Thyroid gland (tissue), 4 donors: Measurements from ENCODE around the gene SLITRK3. TPM values are rescaled to one million over a fixed set of nuclear protein-coding genes. Genes with fewer than 3 reads are reported as not detected.
"Not testable (repeated sequence)": the region's sequence is repeated elsewhere in the genome, so short reads cannot be mapped to it uniquely, and the experiment has no call there.

Source experiments
- DNase-seq, 2 donors: peaks; one replicate each; pipeline ENCODE4 v3.0.0-alpha.2; 2019
- H3K27ac ChIP-seq, 3 donors: fragments of 200-600 bp; sonication (generic); 1 replicate in 2 of 3; 2 replicates in 1 of 3; pipeline ENCODE4 v1.5.1; 2016 to 2019; ENCODE audit warnings: mild to moderate bottlenecking in 1 of 3, moderate library complexity in 1 of 3
- H3K27me3 ChIP-seq: fragments of 200-600 bp; sonication (generic); one replicate; pipeline ENCODE4 v1.5.1; 2019
- H3K36me3 ChIP-seq, 2 donors: fragments of 200-600 bp; sonication (generic); one replicate each; pipeline ENCODE4 v1.5.1; 2016 to 2019
- H3K4me1 ChIP-seq, 2 donors: fragments of 200-600 bp; sonication (generic); one replicate each; pipeline ENCODE4 v1.5.1; 2017 to 2019
- H3K4me3 ChIP-seq, 3 donors: fragments of 200-600 bp; sonication (generic); replicated peaks in 1 of 3; 1 replicate in 2 of 3; 2 replicates in 1 of 3; pipeline ENCODE4 v1.5.1; 2016; ENCODE audit warnings: mild to moderate bottlenecking in 1 of 3
- H3K9me3 ChIP-seq: fragments of 200-600 bp; sonication (generic); one replicate; pipeline ENCODE4 v1.5.1; 2017
- CTCF ChIP-seq, 6 experiments: fragments of 200-600 bp in 3 of 6; fragments of 450-650 bp in 3 of 6; sonication (generic) in 3 of 6; IDR thresholded peaks; one replicate each; pipeline ENCODE4 v1.5.1; 2016 to 2019; ENCODE audit warnings: antibody characterized with exemption in 6 of 6, mild to moderate bottlenecking in 2 of 6, inconsistent platforms in 1 of 6, moderate library complexity in 1 of 6
- POLR2A ChIP-seq, 2 donors: fragments of 450-650 bp; IDR thresholded peaks; one replicate each; pipeline ENCODE4 v1.6.1; 2017; ENCODE audit warnings: antibody characterized with exemption in 2 of 2, mild to moderate bottlenecking in 2 of 2, moderate library complexity in 1 of 2
- WGBS, 2 donors: methylation state at CpG; one replicate each; pipeline ENCODE4 v1.1.5; 2017; 5-methylcytosine and 5-hydroxymethylcytosine counted together
- intact Hi-C: fragments of 100-400 bp; cut with DNase I; formaldehyde crosslinking; loops from one replicate; pipeline ENCODE4 v1.15.1; 2023
- total RNA-seq, 4 donors: library from RNA; depleted of rRNA; stranded (reverse); fragments of >200 nt; gene quantifications; one replicate each; pipeline ENCODE4 v1.2.3, GENCODE V29; 2016

The SLITRK3 gene
- total RNA-seq, 4 donors from 2014 or later: 0.13 to 1.9 (median 0.67) TPM; not detected in 1

GRCh38 chr3:165156757-165157420 lies 39.3 kb downstream of the SLITRK3 start:
- Histone ChIP-seq H3K27me3 (no peaks in the 10 kb centered on the region), H3K9me3 (no peaks in the 10 kb centered on the region), H3K36me3 (no peaks in the 10 kb centered on the region), H3K4me1 (no peaks in the 10 kb centered on the region), H3K4me3 (no peak overlapping the region), H3K27ac (no peak overlapping the region)
- WGBS, 2 donors: 95 to 96% methylated on average over 3 of the region's 3 CpGs
- DNase-seq: no peak
- intact Hi-C loops: no loop called here
- TF ChIP-seq POLR2A (IDR thresholded peaks at IDR 0.05): no peak

GRCh38 chr3:165148876-165149441 lies 47.2 kb downstream of the SLITRK3 start:
- intact Hi-C loops: no loop called here

DNA sequence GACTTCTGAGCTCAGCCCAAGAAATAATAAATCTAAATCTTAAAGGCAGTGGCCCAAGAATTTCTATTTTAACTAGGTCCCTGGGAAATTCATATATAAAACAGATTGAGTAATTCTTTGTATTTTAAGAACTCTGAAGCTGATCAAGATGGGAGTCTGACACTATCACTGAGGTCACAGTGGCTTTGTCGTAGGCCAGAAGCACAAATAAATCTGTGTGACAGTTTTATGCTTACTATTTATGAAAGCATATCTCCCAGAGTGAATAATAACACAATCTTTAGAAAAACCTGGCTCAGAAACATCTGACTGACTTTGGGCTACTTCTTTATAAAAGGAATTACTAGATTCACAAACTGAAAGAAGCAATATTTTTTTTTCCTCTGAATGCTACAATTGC lies 51.9 kb downstream of the SLITRK3 start:
- intact Hi-C loops: no loop called here
- no peak for TF ChIP-seq POLR2A (IDR thresholded peaks at IDR 0.05)
- TF ChIP-seq CTCF (IDR thresholded peaks at IDR 0.05): no peak
- Histone ChIP-seq H3K36me3 (no peaks in the 10 kb centered on the region), H3K4me3 (no peak overlapping the region), H3K9me3 (no peaks in the 10 kb centered on the region), H3K27ac (no peak overlapping the region), H3K27me3 (no peaks in the 10 kb centered on the region), H3K4me1 (no peaks in the 10 kb centered on the region)
- DNase-seq: no peak
- 74 to 82% methylated on average over 1 of the region's 1 CpG for WGBS, 2 donors

More at GRCh38 chr3:165148876-165149441, 47.2 kb downstream of the SLITRK3 start:
- H3K4me1 ChIP-seq: no peaks in the 10 kb centered on the region
- no peaks in the 10 kb centered on the region for H3K36me3 ChIP-seq
- 92 to 93% methylated on average over 4 of the region's 4 CpGs for WGBS, 2 donors
- H3K4me3 ChIP-seq: no peak overlapping the region
- no peaks in the 10 kb centered on the region for H3K27me3 ChIP-seq
- no peak overlapping the region for H3K27ac ChIP-seq
- no peak for DNase-seq
- H3K9me3 ChIP-seq: no peaks in the 10 kb centered on the region
- TF ChIP-seq CTCF (IDR thresholded peaks at IDR 0.05): no peak

DNA sequence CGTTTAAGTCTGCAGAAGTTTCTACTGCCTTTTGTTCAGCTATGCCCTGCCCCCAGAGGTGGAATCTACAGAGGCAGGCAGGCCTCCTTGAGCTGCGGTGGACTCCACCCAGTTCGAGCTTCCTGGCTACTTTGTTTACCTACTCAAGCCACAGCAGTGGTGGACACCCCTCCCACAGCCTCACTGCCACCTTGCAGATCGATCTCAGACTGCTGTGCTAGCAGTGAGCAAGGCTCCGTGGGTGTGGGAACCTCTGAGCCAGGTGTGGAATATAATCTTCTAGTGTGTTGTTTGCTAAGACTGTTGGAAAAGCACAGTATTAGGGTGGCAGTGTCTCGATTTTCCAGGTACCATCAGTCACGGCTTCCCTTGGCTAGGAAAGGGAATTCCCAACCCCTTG lies 56.3 kb downstream of the SLITRK3 start:
- H3K4me1 ChIP-seq, DNase-seq, H3K4me3 ChIP-seq, H3K36me3 ChIP-seq, H3K9me3 ChIP-seq, intact Hi-C loops, H3K27me3 ChIP-seq, H3K27ac ChIP-seq: not testable (repeated sequence)
- 66 to 84% methylated on average over 7 of the region's 7 CpGs for WGBS, 2 donors

Other genes with a start within 250 kb of the SLITRK3 start
- not detected for gene SI, start 117.9 kb downstream of the SLITRK3 start, total RNA-seq